HEK293T (cell line): Measurements from ENCODE around the gene IPO9.

Source experiments
- FOXA1 ChIP-seq: fragments of 450-650 bp; IDR thresholded peaks from 2 replicates; pipeline ENCODE4 v1.6.1; 2016; ENCODE audit warnings: mild to moderate bottlenecking
- FOXM1 ChIP-seq: fragments of 450-650 bp; IDR thresholded peaks from 2 replicates; pipeline ENCODE4 v1.6.1; 2017; ENCODE audit warnings: mild to moderate bottlenecking, borderline replicate concordance
- HDGF ChIP-seq: fragments of 450-650 bp; IDR thresholded peaks from 2 replicates; pipeline ENCODE4 v1.6.1; 2017; ENCODE audit warnings: antibody characterized with exemption, borderline replicate concordance
- NFRKB ChIP-seq: fragments of 450-650 bp; IDR thresholded peaks from 2 replicates; pipeline ENCODE4 v1.6.1; 2016; ENCODE audit warnings: mild to moderate bottlenecking, moderate library complexity
- SP1 ChIP-seq: fragments of 450-650 bp; IDR thresholded peaks from 2 replicates; pipeline ENCODE4 v1.6.1; 2017
- ZNF384 ChIP-seq: fragments of 450-650 bp; IDR thresholded peaks from 2 replicates; pipeline ENCODE4 v1.6.1; 2016

DNA sequence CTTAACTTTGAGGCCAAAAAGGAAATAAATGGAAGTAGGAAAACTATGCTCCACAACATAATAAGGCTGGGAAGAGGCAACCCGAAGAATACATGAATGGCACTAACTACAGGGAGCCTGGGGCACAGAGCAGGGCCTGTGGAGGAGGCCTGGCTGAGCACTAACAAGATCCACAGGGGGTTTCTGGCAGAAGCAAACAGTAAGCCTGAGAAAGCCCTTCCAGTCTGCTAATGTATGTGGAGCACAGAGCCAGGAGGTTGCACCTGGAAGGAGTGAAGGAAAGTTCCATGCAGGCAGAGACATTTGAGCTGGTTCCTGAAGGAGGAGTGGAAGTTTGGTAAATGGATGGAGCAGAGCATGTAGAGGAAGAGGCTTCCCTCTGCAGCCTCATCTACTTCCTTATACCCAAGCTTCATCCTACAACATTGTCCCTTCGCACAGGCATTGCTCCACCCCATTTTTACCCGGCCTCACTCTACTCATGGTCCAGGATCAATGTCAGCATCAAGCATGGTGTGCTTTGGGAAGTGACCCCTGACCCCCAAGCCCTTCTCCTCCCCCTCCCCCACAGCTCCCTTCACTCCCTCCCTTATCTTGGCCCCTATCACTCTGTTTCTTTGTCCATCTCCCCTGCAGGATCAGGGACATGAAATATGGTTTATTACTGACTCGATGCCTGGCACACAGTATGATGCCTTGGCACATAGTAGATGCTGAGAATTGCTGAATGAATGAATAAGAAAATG, 83.0 kb downstream of the IPO9 start:
- TF ChIP-seq SP1 (no peak), FOXM1 (no peak), NFRKB (no peak), ZNF384 (no peak), FOXA1 (no peak), HDGF (no peak)
